Measurements from ENCODE around the gene CAV1. TPM values are rescaled to one million over a fixed set of nuclear protein-coding genes. Genes with fewer than 3 reads are reported as not detected.

The CAV1 gene
- total RNA-seq, 1 experiment from 2014 or later = 20.2 TPM

GRCh38 chr7:116548506-116548905 lies 23.7 kb downstream of the CAV1 start:
- H3T11ph ChIP-seq (ENCODE audit: low read length) = no peak overlapping the region
- WGBS (ENCODE audit: extremely low coverage, insufficient read length, low lambda C conversion rate) = no CpG with 5 or more reads among the region's 3 CpGs
- no peaks in the 10 kb centered on the region for H4K20me1 ChIP-seq (ENCODE audit: control insufficient read depth, insufficient read depth, insufficient read length)
- H2BK20ac ChIP-seq (ENCODE audit: low read depth, low read length, poor library complexity, severe bottlenecking) = no peak overlapping the region
- TF ChIP-seq CTCF (conservative IDR thresholded peaks at IDR 0.05) = no peak
- Mint-ChIP-seq H3K4me1 (no peaks in the 10 kb centered on the region), H3K9me3 (no peaks in the 10 kb centered on the region), H3K27me3 (ENCODE audit: low read depth) (no peaks in the 10 kb centered on the region), H3K4me3 (no peak overlapping the region), H3K27ac (no peak overlapping the region), H3K36me3 (ENCODE audit: insufficient read depth in 1 of 3, low read depth in 3 of 3) (no peaks in the 10 kb centered on the region)
- H4K91ac ChIP-seq (ENCODE audit: insufficient read length, low read depth, low read length) = no peak overlapping the region
- no peak overlapping the region for H2BK15ac ChIP-seq (ENCODE audit: low read depth, low read length)
- no peak overlapping the region for H2BK12ac ChIP-seq (ENCODE audit: insufficient read length, low read depth, low read length)
- no peak overlapping the region for H3K23ac ChIP-seq (ENCODE audit: insufficient read length, low read depth, low read length)
- no peak overlapping the region for H2BK5ac ChIP-seq (ENCODE audit: insufficient read length, low read length)
- no peak overlapping the region for H4K5ac ChIP-seq (ENCODE audit: insufficient read length, low read depth, low read length)
- H3K4me1 ChIP-seq (ENCODE audit: insufficient read depth, low read length) = no peaks in the 10 kb centered on the region
- no peaks in the 10 kb centered on the region for H3K79me2 ChIP-seq (ENCODE audit: insufficient read depth, low read length)
- no peak overlapping the region for H2AK5ac ChIP-seq (ENCODE audit: insufficient read length, low read length)
- H3K23me2 ChIP-seq (ENCODE audit: insufficient read length, low read depth, low read length, poor library complexity, severe bottlenecking) = no peaks in the 10 kb centered on the region
- no peak overlapping the region for H2BK120ac ChIP-seq (ENCODE audit: low read depth, low read length, poor library complexity, severe bottlenecking)
- H3K4ac ChIP-seq (ENCODE audit: low read depth, low read length) = no peak overlapping the region
- no peak overlapping the region for H3K4me2 ChIP-seq (ENCODE audit: insufficient read depth, insufficient read length, low read length)
- no peak overlapping the region for H3K18ac ChIP-seq (ENCODE audit: insufficient read length, low read depth, low read length)
- no peak overlapping the region for H3K9ac ChIP-seq (ENCODE audit: extremely low read depth, insufficient read length, low read length)
- H4K8ac ChIP-seq (replicated peaks; ENCODE audit: insufficient read length, low read depth, low read length) = no peak overlapping the region
- H3K9me3 ChIP-seq (ENCODE audit: control insufficient read depth, low read depth, low read length) = no peaks in the 10 kb centered on the region
- DNase-seq = no peak
- H3K56ac ChIP-seq (ENCODE audit: insufficient read length, low read depth, low read length) = no peak overlapping the region
- H2AFZ ChIP-seq (ENCODE audit: low read length) = no peak overlapping the region
- H3K27ac ChIP-seq (ENCODE audit: insufficient read length, low read depth, low read length) = no peak overlapping the region
- no peaks in the 10 kb centered on the region for H3K79me1 ChIP-seq (ENCODE audit: insufficient read depth, low read depth, low read length, poor library complexity, severe bottlenecking)
- H3K14ac ChIP-seq (ENCODE audit: insufficient read depth, low read length) = no peak overlapping the region
- H3K27me3 ChIP-seq (ENCODE audit: insufficient read depth, low read length) = no peaks in the 10 kb centered on the region

Measured in H9 (cell line).